Esophagus mucosa (tissue), 1 donor: ENCODE results near the gene RBM44. TPM values are rescaled to one million over a fixed set of nuclear protein-coding genes. Genes with fewer than 3 reads are reported as not detected.
"Not testable (repeated sequence)": the region's sequence is repeated elsewhere in the genome, so short reads cannot be mapped to it uniquely, and the experiment has no call there.

Source experiments
- ATAC-seq: fragments of 200-7000 bp; cut with Tn5 transposase; one replicate; pipeline ENCODE4 v1.9.1; 2020
- total RNA-seq: library from RNA; stranded (reverse); gene quantifications from one replicate; pipeline ENCODE4 v1.2.4, GENCODE V29; 2023
- donor health status: DM: yes; HTN: yes; CAD: no.

RBM44 gene
- 0.36 TPM for total RNA-seq

GRCh38 chr2:237798236-237799059 lies at the start of gene RBM44:
Gene RBM44 (plus strand): TSS chr2:237798779. CDS start chr2:237813610, 14,831 bp downstream.
- ATAC-seq = no peak

GRCh38 chr2:237749002-237749401 lies 49.6 kb upstream of the RBM44 start:
- no peak for ATAC-seq

GRCh38 chr2:237749961-237750360 lies 48.6 kb upstream of the RBM44 start:
- no peak for ATAC-seq

GRCh38 chr2:237750441-237750840 lies 48.1 kb upstream of the RBM44 start:
- ATAC-seq = not testable (repeated sequence)

GRCh38 chr2:237752761-237753165 lies 45.8 kb upstream of the RBM44 start:
- ATAC-seq = peak; percentile 34

- ATAC-seq = no peak
Measured at GRCh38 chr2:237754182-237754581, 44.4 kb upstream of the RBM44 start.

GRCh38 chr2:237754626-237755248 lies 43.8 kb upstream of the RBM44 start:
- ATAC-seq = peak; percentile 18

GRCh38 chr2:237757616-237758015 lies 41.0 kb upstream of the RBM44 start:
- no peak for ATAC-seq

GRCh38 chr2:237758185-237758584 lies 40.4 kb upstream of the RBM44 start:
- ATAC-seq = no peak

- no peak for ATAC-seq
Measured at GRCh38 chr2:237759176-237759575, 39.4 kb upstream of the RBM44 start.

- ATAC-seq = no peak
Measured at GRCh38 chr2:237760506-237761502, 37.8 kb upstream of the RBM44 start.

GRCh38 chr2:237762291-237763182 lies 36.0 kb upstream of the RBM44 start:
- ATAC-seq = peak; percentile 25

GRCh38 chr2:237763812-237764211 lies 34.8 kb upstream of the RBM44 start:
- ATAC-seq = no peak

- not testable (repeated sequence) for ATAC-seq
Measured at GRCh38 chr2:237765122-237765521, 33.5 kb upstream of the RBM44 start.

GRCh38 chr2:237765875-237766274 lies 32.7 kb upstream of the RBM44 start:
- no peak for ATAC-seq

GRCh38 chr2:237766340-237766739 lies 32.2 kb upstream of the RBM44 start:
- peak; percentile 59 for ATAC-seq

- ATAC-seq = no peak
Measured at GRCh38 chr2:237772513-237772912, 26.1 kb upstream of the RBM44 start.

- no peak for ATAC-seq
Measured at GRCh38 chr2:237773826-237774225, 24.8 kb upstream of the RBM44 start.

- ATAC-seq = peak; percentile 84
Measured at GRCh38 chr2:237774811-237775553, 23.6 kb upstream of the RBM44 start.

- ATAC-seq = no peak
Measured at GRCh38 chr2:237779521-237779920, 19.1 kb upstream of the RBM44 start.

- ATAC-seq = no peak
Measured at GRCh38 chr2:237782181-237782580, 16.4 kb upstream of the RBM44 start.
